ENCODE results near the gene DCAF4L1.

DCAF4L1 gene

GRCh38 chr4:41981456-41981855, at the start of gene DCAF4L1:
Gene DCAF4L1 (plus strand): TSS chr4:41981756. CDS start chr4:41981793, 37 bp downstream.
- no peak for DNase-seq (ENCODE audit: low spot score)
- TF ChIP-seq CTCF (IDR thresholded peaks at IDR 0.05; ENCODE audit: extremely low read depth, insufficient read depth, missing control alignments) = no peak
- in situ Hi-C loops (cut with MboI; ENCODE audit: low pct_unique_long_range_greater_than_20kb, low sequenced_read_pairs, unreplicated experiment) = no loop called here

- TF ChIP-seq CTCF (IDR thresholded peaks at IDR 0.05; ENCODE audit: extremely low read depth, insufficient read depth, missing control alignments) = no peak
- no peak for DNase-seq (ENCODE audit: low spot score)
- in situ Hi-C loops (cut with MboI; ENCODE audit: low pct_unique_long_range_greater_than_20kb, low sequenced_read_pairs, unreplicated experiment) = no loop called here
Measured at GRCh38 chr4:41932988-41933387, 48.6 kb upstream of the DCAF4L1 start.

- no peak for TF ChIP-seq CTCF (IDR thresholded peaks at IDR 0.05; ENCODE audit: extremely low read depth, insufficient read depth, missing control alignments)
- in situ Hi-C loops (cut with MboI; ENCODE audit: low pct_unique_long_range_greater_than_20kb, low sequenced_read_pairs, unreplicated experiment) = no loop called here
- DNase-seq (ENCODE audit: low spot score) = no peak
Measured at GRCh38 chr4:41933997-41934503, 47.5 kb upstream of the DCAF4L1 start.

GRCh38 chr4:41934514-41934900, 47.0 kb upstream of the DCAF4L1 start:
- in situ Hi-C loops (cut with MboI; ENCODE audit: low pct_unique_long_range_greater_than_20kb, low sequenced_read_pairs, unreplicated experiment) = no loop called here
- TF ChIP-seq CTCF (IDR thresholded peaks at IDR 0.05; ENCODE audit: extremely low read depth, insufficient read depth, missing control alignments) = no peak
- DNase-seq (ENCODE audit: low spot score) = no peak

GRCh38 chr4:41934901-41935651, 46.5 kb upstream of the DCAF4L1 start, which contains the start of gene TMEM33:
Gene TMEM33 (plus strand): TSS chr4:41935429. CDS start chr4:41935485, 56 bp downstream.
- TF ChIP-seq CTCF (IDR thresholded peaks at IDR 0.05; ENCODE audit: extremely low read depth, insufficient read depth, missing control alignments) = no peak
- in situ Hi-C loops (cut with MboI; ENCODE audit: low pct_unique_long_range_greater_than_20kb, low sequenced_read_pairs, unreplicated experiment) = no loop called here
- DNase-seq (ENCODE audit: low spot score) = peak; percentile 83

GRCh38 chr4:41935652-41936021, 45.9 kb upstream of the DCAF4L1 start:
- in situ Hi-C loops (cut with MboI; ENCODE audit: low pct_unique_long_range_greater_than_20kb, low sequenced_read_pairs, unreplicated experiment) = no loop called here
- peak; percentile 23 for DNase-seq (ENCODE audit: low spot score)
- no peak for TF ChIP-seq CTCF (IDR thresholded peaks at IDR 0.05; ENCODE audit: extremely low read depth, insufficient read depth, missing control alignments)
